IPS DF 4.7 (cell line): ENCODE measurements around the gene PDE8A.
"Not testable (repeated sequence)": the region's sequence is repeated elsewhere in the genome, so short reads cannot be mapped to it uniquely, and the experiment has no call there.

Source experiments
- DNase-seq: peaks from one replicate; pipeline ENCODE4 v3.0.0-alpha.2; 2013; ENCODE audit warnings: low spot score; ENCODE audit errors: extremely low read depth

Gene PDE8A

GRCh38 chr15:84988909-84989644, 7.4 kb downstream of the PDE8A start:
- no peak for DNase-seq

- no peak for DNase-seq
Measured at GRCh38 chr15:84990507-84990906, 8.9 kb downstream of the PDE8A start.

DNA sequence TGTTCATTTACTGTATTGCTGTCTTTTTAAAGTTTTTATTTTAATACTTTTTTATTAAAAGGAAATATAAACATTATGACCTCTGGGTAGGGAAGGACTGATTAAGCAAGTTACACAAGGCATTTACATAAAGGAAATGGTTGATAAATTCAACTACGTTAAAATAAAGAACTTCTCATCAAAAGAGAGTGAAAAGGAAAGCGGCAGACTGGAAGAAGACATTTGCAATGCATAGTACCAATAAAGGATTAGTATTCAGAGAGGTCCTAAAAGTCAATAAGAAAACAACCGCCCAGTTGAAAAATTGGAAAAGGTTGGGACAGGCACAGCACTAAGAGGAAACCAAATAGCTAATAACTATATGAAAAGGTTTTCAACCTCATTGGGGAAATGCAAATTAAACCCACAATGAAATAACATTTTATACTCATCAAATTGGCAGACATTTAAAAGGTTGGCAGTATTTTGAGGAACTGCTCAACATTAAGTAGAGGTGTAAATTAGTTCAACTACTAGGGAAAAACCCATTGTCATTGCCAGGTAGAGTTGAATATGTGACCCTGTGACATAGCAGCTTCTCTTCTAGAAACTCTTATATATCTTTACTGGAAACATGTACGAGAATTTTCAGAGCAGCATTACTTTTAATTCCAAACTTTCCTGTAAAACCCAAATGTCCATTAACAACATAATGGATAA, 9.5 kb downstream of the PDE8A start:
- DNase-seq, result no peak

GRCh38 chr15:84992157-84992944, 10.7 kb downstream of the PDE8A start:
- no peak for DNase-seq

DNA sequence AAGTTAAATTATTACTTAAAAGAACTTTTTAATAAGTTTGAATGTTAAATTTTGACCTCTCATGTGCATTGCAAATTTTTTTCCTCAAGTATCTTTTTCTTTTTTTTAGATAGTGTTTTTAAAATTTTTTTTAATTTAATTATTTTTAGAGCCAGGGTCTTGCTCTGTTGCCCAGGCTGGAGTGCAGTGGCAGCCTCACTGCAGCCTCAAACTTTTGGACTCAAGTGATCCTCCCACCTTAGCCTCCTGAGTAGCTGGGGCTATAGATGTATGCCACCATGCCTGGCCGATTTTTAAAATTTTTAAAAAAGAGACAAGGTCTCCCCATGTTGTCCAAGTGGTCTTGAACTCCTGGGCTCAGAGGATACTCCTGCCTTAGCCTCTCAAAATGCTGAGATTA, 14.4 kb downstream of the PDE8A start:
- no peak for DNase-seq

GRCh38 chr15:84996714-84997113, 15.1 kb downstream of the PDE8A start:
- DNase-seq, result not testable (repeated sequence)

- not testable (repeated sequence) for DNase-seq
Measured at GRCh38 chr15:84997214-84997613, 15.6 kb downstream of the PDE8A start.

- DNase-seq, result no peak
Measured at GRCh38 chr15:85000189-85000864, 18.7 kb downstream of the PDE8A start.

- no peak for DNase-seq
Measured at GRCh38 chr15:85000937-85001336, 19.3 kb downstream of the PDE8A start.

DNA sequence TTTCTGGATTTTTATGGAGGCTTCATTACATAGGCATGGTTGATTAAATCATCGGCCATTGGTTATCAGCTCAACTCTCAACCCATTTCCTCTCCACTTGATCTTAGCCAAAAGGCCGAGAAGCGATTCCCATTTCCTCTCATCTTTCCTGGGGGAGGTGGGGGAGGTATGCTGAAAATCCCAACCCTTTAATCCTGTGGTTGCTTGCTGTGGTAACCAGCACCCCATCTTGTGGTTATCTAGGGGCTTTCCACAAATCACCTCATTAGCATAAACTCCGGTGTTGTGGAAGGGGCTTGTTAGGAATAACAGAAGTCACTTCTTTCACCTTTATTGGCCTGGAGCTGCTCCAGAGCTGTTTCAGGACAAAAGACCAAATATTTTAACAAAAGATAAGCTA, 20.9 kb downstream of the PDE8A start:
- DNase-seq, result no peak

DNA sequence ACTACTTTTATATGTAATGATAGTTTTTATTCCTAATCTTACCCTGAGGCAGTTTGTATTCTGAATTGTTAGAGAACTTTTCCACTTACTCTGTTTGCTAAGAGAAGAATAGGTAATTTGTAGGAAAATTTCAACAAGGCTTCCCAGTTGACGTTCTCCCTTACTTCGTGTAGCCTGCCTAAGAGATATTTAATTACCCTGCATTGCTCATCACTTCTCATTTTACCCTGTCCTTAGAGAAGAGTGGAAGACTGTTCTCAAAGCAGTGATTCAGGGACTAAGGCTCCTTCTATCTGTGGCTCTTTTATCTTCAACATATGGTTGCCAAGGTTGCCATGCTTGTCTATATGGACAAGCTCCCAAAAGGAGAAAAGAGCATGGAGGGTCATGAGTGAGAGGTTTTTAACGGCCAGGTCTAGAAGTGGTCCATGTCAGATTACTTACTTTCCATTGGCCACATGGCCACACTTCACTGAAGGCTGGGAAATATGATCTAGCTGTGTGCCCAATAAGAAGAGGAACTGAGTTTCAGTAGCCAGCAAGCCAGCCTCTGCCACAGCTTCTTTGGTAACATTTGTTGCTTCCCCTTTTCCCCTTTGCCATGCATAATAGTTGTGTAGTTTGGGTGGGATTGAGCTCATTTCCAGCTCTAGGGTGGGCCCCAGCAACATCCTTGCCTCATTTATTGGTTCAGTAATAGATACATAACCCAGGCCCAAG, 22.1 kb downstream of the PDE8A start:
- DNase-seq, result no peak

GRCh38 chr15:85004550-85004949, 22.9 kb downstream of the PDE8A start:
- DNase-seq, result no peak

DNA sequence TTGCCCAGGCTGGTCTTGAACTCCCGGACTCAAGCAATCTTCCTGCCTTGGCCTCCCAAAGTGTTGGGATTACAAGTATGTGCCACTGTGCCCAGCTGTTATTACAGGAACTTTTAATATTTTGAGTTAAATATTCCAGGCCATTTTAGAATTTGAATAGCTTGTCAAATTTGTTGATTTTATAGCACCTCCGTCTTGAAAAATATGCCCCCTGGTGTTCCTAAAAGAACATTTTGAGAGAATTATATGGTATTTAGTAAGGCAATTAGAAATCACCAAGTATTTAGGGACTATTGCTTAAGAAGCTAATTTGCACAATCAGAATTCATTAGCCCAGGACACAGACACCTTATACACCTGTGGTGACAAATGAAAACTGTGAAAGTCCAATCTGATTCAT, 23.7 kb downstream of the PDE8A start:
- DNase-seq, result no peak

GRCh38 chr15:85005746-85006145, 24.1 kb downstream of the PDE8A start:
- DNase-seq, result no peak

DNA sequence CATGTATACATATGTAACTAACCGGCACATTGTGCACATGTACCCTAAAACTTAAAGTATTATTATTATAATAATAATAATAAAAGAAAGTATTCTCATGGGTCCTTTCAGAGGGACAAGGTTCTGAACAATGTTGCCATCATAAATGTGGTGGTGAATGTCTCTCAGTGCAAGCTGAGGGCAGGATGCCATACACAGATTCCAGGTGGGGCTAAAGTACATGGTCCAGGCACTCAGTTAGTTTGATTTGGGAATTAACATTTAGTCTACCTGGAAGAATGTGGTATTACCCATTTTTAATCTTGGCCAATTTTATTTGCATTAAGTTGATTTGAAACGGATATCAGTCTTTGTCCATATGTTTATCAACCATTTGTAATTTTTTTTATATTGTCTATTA, 24.5 kb downstream of the PDE8A start:
- no peak for DNase-seq

DNA sequence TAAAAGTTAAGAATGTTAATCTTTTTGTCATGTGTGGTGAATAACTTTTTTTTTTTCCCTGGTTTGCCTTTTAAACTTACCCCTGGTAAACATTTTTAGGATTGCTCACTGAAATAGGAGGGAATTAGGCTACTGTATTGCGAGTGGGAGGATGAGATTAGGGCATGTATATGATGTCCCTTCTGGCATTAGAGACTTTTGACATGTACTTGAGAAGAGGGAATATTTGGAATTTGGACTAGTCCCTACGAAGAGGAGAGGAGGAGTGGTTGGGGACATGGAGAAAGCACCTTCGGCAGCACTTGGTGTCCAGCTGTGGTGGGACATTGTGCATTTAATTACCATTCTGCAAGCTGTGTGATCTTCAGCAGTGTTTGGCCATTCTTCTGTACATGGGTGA, 25.0 kb downstream of the PDE8A start:
- no peak for DNase-seq

- no peak for DNase-seq
Measured at GRCh38 chr15:85007137-85007536, 25.5 kb downstream of the PDE8A start.

- DNase-seq, result no peak
Measured at GRCh38 chr15:85007741-85008397, 26.2 kb downstream of the PDE8A start.

- DNase-seq, result no peak
Measured at GRCh38 chr15:85008474-85009260, 27.0 kb downstream of the PDE8A start.

DNA sequence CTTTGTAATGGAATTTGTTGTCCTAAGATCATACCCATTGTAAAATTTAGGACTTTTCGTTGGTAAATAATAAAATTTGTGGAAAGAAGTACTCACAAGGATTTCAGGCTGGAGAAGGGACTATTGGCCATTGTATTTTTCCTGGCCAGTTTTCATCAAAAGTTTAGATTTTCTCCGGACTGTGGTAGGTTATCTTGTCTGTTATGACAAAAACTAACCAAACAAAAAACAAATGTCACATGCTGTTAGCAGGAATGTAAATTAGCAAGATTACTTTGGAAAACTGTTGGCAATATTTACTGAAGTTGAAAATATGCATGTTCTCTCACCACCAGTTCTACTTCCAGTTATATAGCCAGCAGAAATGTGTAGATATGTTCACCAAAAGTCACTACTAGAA, 27.8 kb downstream of the PDE8A start:
- DNase-seq, result no peak
